Measurements from ENCODE around the gene VAV3.

DNA sequence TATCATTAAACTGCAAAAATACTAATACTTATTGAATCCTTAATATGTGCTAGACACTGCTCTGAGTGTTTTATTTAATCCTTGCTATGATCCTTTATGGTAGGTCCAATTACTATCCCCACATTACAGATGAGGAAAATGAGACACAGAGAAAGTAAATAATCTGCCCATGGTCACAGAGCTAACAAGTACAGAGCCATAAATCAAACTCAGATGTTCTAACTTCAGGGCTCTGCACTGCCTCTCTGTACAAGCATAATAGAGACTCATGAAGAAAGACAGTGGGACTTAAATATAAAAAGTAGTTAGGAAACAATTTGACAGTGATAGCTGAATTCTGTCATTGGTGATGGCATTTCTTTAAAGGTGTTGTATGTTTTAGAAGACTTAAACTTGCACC lies 346.4 kb downstream of the VAV3 start:
- TF ChIP-seq EP300 (IDR thresholded peaks at IDR 0.05; ENCODE audit: low read depth), result no peak
- TF ChIP-seq, protein P1, sequence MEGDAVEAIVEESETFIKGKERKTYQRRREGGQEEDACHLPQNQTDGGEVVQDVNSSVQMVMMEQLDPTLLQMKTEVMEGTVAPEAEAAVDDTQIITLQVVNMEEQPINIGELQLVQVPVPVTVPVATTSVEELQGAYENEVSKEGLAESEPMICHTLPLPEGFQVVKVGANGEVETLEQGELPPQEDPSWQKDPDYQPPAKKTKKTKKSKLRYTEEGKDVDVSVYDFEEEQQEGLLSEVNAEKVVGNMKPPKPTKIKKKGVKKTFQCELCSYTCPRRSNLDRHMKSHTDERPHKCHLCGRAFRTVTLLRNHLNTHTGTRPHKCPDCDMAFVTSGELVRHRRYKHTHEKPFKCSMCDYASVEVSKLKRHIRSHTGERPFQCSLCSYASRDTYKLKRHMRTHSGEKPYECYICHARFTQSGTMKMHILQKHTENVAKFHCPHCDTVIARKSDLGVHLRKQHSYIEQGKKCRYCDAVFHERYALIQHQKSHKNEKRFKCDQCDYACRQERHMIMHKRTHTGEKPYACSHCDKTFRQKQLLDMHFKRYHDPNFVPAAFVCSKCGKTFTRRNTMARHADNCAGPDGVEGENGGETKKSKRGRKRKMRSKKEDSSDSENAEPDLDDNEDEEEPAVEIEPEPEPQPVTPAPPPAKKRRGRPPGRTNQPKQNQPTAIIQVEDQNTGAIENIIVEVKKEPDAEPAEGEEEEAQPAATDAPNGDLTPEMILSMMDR (IDR thresholded peaks at IDR 0.05), result no peak
- no peak for TF ChIP-seq POLR2AphosphoS5 (IDR thresholded peaks at IDR 0.05)
- no peak for TF ChIP-seq POLR2A (IDR thresholded peaks at IDR 0.05)

Data from transverse colon (tissue), 4 donors.